Neutrophil (primary cell): ENCODE results near the gene ZNF511.
A peak's percentile ranks its signal among the peaks of the same experiment; 100 is the strongest.

ENCODE experiments used
- H3K27ac ChIP-seq: fragments of 200-600 bp; sonication (generic); 2 replicates; pipeline ENCODE4 v1.5.1; 2016; ENCODE audit warnings: mild to moderate bottlenecking, moderate library complexity
- H3K27me3 ChIP-seq: fragments of 200-600 bp; sonication (generic); 2 replicates; pipeline ENCODE4 v1.6.0; 2016; ENCODE audit warnings: mild to moderate bottlenecking
- H3K36me3 ChIP-seq: fragments of 200-600 bp; sonication (generic); 2 replicates; pipeline ENCODE4 v1.5.1; 2017
- H3K4me1 ChIP-seq, 2 experiments: fragments of 200-600 bp in 1 of 2; sonication (generic) in 1 of 2; 1 replicate in 1 of 2; 2 replicates in 1 of 2; pipeline versions ENCODE4 v1.5.1 to v1.6.1; 2013 to 2016; ENCODE audit warnings: low read depth in 1 of 2, low read length in 1 of 2, mild to moderate bottlenecking in 1 of 2, moderate library complexity in 1 of 2; ENCODE audit not compliant: control insufficient read depth in 1 of 2, insufficient read depth in 1 of 2
- H3K4me3 ChIP-seq, 2 experiments: fragments of 200-600 bp in 1 of 2; sonication (generic) in 1 of 2; 1 replicate in 1 of 2; 2 replicates in 1 of 2; pipeline ENCODE4 v1.5.1; 2013 to 2016; ENCODE audit warnings: low read depth in 1 of 2, low read length in 1 of 2, mild to moderate bottlenecking in 1 of 2, moderate library complexity in 1 of 2
- H3K9me3 ChIP-seq: fragments of 200-600 bp; sonication (generic); 2 replicates; pipeline ENCODE4 v1.5.1; 2016
- TF ChIP-seq, protein P1 (sequence below): fragments of 200-600 bp; sonication (generic); IDR thresholded peaks from 2 replicates; pipeline ENCODE4 v1.5.1; 2016; ENCODE audit warnings: antibody characterized with exemption

The ZNF511 gene

DNA sequence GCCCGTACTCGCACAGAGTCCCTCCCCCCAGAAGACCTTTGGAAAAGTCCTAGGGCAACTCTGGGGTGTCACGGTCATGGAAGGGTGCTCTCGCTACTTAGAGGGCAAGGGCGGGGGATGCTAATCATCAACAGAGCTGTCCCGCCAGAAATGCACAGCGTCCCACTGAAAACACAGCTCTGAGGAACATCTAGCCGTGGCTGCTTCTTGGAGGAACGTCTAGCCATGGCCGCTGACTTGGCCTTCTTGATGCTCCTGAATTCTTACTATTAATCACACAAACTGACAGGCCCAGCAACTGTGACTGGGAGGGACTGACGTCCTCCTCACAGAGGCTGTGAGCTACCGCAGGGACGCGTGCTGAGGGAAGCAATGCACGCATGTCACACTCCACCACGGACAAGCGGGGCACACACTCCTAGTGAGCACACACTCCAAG is 1.8 kb upstream of the ZNF511 start:
- Histone ChIP-seq H3K27me3 (no peaks in the 10 kb centered on the region), H3K36me3 (peaks cover 15% of the 10 kb centered on the region), H3K4me1 (peaks cover 13 to 29% of the 10 kb centered on the region in 2 experiments), H3K4me3 (no peak overlapping the region), H3K9me3 (no peaks in the 10 kb centered on the region), H3K27ac (peak overlapping the region; percentile 99)
- TF ChIP-seq, protein P1, sequence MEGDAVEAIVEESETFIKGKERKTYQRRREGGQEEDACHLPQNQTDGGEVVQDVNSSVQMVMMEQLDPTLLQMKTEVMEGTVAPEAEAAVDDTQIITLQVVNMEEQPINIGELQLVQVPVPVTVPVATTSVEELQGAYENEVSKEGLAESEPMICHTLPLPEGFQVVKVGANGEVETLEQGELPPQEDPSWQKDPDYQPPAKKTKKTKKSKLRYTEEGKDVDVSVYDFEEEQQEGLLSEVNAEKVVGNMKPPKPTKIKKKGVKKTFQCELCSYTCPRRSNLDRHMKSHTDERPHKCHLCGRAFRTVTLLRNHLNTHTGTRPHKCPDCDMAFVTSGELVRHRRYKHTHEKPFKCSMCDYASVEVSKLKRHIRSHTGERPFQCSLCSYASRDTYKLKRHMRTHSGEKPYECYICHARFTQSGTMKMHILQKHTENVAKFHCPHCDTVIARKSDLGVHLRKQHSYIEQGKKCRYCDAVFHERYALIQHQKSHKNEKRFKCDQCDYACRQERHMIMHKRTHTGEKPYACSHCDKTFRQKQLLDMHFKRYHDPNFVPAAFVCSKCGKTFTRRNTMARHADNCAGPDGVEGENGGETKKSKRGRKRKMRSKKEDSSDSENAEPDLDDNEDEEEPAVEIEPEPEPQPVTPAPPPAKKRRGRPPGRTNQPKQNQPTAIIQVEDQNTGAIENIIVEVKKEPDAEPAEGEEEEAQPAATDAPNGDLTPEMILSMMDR: no peak

DNA sequence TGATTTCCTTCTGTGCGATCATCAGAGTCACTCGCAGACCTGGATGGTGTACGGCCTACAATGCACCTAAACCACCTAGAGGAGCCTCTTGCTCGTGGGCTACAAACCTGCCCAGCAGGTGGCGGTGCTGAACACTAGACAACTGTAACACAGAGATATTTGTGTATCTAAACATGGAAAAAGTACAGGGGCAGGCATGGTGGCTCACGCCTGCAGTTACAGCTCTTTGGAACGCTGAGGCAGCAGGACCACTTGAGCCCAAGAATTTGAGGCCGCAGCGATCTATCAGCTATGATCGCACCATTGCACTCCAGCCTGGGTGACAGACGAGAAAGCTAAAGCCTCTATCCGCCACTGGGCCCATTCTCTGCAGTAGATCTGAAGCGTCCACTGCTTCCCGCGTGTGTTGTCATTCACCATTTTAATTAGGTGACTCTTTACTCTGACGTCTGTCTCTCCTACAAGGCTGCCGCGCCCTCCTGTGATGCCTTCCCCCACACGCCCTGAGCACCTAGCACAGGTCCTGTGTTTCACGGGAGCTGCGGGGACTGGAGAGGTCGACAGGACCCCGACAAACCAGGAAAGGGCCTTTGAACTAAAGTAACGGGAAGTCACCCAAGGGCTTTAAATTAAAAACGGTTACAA is 816 bp upstream of the ZNF511 start:
- H3K27me3 ChIP-seq: no peaks in the 10 kb centered on the region
- H3K9me3 ChIP-seq: no peaks in the 10 kb centered on the region
- peaks cover 13 to 29% of the 10 kb centered on the region in 2 experiments for H3K4me1 ChIP-seq
- peak overlapping the region; percentile 89 to 92 for H3K4me3 ChIP-seq
- H3K27ac ChIP-seq: peak overlapping the region; percentile 99
- TF ChIP-seq, protein P1: peak; percentile 65
- H3K36me3 ChIP-seq: peaks cover 13% of the 10 kb centered on the region

DNA sequence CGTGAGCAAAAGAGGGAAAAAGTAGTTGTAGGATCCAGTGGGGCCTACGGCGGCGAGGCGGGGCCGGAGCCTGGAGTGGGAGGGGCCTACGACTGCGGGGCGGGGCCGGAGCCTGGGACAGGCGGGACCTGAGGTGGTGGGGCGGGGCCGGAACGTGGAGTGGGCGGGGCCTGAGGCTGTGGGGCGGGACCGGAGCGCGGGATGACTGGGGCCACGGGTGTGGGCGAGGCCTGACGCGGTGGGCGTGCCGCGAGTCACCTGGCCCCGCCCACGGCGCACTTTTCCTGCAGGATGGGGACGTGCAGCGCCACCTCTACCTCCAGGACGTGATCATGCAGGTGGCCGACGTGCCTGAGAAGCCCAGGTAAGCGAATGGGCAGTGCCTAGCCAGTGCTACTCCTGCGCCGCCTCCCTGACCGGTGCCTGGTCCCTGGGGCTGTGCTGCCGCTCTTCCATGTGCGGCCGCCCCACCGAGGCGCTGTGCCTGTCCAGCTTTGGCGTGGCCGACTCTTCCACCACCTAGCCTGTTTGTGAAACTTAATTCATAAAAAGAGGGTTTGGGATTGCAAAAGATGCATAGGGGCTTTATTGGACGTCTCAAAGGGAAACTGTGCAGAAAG is 496 bp downstream of the ZNF511 start:
- Histone ChIP-seq H3K36me3 (peaks cover 13% of the 10 kb centered on the region), H3K4me3 (peak overlapping the region; percentile 89 to 92), H3K9me3 (no peaks in the 10 kb centered on the region), H3K4me1 (peaks cover 16 to 31% of the 10 kb centered on the region in 2 experiments), H3K27ac (peak overlapping the region; percentile 99), H3K27me3 (no peaks in the 10 kb centered on the region)
- TF ChIP-seq, protein P1: no peak

DNA sequence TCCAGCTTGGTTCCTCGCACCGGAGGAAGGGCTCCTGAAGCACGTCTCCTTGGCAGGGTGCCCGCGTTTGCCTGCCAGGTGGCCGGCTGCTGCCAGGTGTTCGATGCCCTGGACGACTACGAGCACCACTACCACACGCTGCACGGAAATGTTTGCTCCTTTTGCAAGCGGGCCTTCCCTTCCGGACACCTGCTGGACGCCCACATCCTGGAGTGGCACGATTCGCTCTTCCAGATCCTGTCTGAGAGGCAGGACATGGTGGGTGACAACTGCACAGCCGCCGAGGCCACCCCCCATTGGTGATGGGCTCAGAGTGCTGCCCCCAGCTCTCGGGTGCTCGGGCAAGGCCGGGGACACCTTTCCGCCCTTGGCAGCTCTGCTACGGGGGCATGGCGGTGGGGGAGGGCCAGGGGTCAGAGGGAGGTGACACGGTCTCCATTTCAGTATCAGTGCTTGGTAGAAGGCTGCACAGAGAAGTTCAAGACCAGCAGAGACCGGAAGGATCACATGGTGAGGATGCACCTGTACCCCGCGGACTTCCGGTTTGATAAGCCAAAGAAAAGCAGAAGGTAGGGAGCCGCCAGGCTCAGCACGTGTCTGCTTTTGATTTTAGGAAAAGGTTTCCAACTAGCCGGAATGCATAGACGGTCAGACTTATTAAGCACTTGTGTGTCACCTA is 1.1 kb downstream of the ZNF511 start:
- Histone ChIP-seq H3K4me3 (peak overlapping the region in 1 of 2 experiments; percentile 92), H3K27me3 (peaks cover under 1% of the 10 kb centered on the region), H3K36me3 (peaks cover 13% of the 10 kb centered on the region), H3K4me1 (peaks cover 16 to 31% of the 10 kb centered on the region in 2 experiments), H3K9me3 (no peaks in the 10 kb centered on the region), H3K27ac (peak overlapping the region; percentile 99)
- TF ChIP-seq, protein P1: no peak

DNA sequence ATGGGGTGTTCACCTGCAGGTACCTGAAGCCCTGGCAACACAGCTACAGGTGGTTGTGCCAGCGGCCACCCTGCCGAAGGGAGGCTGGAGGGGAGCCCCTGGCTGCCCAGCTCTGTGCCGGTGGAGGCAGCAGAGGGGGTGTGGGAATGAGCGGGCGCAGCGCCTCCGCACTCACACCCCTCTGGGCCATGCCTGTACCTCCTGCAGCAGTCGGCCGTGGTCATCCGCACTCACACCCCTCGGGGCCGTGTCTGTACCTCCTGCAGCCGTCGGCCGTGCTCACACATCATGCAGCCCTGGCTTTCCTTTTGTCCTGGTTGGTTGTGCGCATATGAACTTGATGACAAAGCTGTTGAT is 1.7 kb downstream of the ZNF511 start:
- Histone ChIP-seq H3K4me3 (no peak overlapping the region), H3K4me1 (peaks cover 16 to 31% of the 10 kb centered on the region in 2 experiments), H3K9me3 (no peaks in the 10 kb centered on the region), H3K27me3 (peaks cover 3% of the 10 kb centered on the region), H3K36me3 (peaks cover 13% of the 10 kb centered on the region), H3K27ac (no peak overlapping the region)
- TF ChIP-seq, protein P1: no peak
